ENCODE measurements around the gene RYR2.
"Not testable (repeated sequence)": the region's sequence is repeated elsewhere in the genome, so short reads cannot be mapped to it uniquely, and the experiment has no call there.

Gene RYR2

DNA sequence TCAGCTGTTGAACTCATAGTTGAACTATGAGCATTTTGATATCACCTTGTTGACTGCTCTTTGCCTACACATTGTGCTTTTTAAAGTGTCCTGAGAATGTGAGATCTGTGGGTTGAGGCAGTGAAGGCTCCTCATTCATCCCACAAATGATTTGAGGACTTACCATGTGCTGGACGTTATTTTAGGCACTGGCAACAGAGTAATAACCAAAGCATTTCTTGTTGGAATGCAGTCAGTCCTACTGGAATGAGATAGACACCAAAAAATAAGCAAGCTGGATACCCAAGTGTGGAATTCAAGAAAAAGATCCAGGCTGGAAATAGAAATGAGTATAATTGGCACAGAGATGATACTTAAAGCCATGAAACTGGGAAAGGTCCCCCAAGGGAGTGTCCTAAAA lies 775.3 kb downstream of the RYR2 start:
- no peak for FAIRE-seq

DNA sequence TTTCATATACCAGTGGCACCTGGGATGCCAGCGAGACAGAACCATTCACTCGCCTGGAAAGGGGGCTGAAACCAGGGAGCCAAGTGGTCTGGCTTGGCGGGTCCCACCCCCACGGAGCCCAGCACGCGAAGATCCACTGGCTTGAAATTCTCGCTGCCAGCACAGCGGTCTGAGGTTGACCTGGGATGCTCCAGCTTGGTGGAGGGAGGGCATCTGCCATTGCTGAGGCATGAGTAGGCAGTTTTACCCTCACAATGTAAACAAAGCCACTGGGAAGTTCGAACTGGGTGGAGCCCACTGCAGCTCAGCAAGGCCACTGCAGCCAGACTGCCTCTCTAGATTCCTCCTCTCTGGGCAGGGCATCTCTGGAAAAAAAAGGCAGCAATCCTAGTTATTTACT lies 778.6 kb downstream of the RYR2 start:
- FAIRE-seq = not testable (repeated sequence)

DNA sequence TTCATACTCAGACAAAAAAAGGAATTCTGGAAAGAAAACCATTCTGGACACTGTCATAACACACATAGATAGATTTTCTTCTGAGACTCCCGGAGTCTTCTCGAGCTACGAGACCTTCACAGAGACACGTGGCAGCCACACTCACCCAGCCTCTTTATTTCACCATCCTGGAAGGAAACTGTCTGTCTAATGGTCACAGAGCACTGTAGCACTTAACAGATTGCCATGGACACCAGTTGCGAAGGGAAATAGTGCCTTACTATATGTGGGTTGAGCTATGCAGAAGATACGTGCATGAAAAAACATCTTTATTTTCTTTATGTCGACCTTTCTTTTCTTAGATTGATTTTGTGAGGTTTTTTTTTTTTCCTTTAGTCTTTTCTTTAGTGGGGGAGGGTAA lies 790.9 kb downstream of the RYR2 start:
- FAIRE-seq = no peak

DNA sequence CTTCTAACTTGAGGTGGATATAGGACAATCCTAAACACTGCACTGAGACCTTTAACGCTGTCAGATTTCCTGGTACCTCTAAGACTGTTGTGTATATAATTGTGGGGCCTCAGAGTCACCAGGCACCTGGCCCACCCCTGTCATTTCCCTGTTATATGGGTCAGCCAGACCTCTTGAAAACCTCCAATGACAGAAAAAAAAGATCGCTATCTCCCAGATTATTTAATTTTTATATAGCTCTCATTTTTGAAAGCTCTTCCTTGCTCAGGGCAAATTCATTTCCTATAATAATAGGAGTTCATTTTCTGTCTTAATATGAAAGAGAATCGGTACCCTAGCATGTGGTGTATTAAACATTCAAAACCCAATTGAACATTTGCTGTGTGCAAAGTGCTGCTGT lies 792.1 kb downstream of the RYR2 start:
- no peak for FAIRE-seq

DNA sequence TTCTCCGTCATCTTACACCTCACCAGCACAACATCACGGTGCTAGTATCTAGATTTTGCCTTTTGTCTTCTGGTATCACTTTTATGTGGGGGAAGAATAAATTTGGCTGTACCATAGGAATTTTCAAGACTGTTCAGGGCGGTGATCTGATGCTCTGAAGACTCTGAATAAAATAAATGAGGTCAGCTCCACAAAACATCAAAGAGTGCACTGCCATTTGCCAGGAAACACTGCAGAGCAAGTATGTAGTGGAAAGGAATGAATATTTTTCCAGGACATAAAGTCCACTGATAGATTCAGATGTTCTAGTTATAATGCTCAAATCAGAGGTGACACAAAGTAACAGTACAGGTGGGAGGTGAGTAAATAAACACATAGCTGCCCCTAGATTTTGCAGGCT lies 792.5 kb downstream of the RYR2 start:
- FAIRE-seq = no peak

DNA sequence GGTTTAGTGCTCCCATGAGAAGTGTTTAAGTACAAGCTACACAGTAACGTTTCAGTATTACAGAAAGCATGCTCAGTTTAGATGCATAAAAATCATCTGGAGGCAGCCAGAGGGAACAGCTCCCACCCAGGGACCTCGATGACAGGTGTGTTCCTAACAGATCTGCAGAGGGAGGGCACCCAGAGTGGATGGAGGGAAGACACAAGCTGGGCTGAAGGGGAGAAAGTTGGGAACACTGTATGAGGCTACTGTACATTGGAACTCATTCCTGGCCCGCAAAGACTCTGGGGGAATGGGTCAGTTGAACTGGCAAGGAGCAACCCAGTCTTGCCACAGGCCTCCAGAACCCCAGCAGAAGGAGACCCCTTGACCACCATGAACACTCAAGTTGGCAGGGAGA lies 796.3 kb downstream of the RYR2 start:
- no peak for FAIRE-seq

DNA sequence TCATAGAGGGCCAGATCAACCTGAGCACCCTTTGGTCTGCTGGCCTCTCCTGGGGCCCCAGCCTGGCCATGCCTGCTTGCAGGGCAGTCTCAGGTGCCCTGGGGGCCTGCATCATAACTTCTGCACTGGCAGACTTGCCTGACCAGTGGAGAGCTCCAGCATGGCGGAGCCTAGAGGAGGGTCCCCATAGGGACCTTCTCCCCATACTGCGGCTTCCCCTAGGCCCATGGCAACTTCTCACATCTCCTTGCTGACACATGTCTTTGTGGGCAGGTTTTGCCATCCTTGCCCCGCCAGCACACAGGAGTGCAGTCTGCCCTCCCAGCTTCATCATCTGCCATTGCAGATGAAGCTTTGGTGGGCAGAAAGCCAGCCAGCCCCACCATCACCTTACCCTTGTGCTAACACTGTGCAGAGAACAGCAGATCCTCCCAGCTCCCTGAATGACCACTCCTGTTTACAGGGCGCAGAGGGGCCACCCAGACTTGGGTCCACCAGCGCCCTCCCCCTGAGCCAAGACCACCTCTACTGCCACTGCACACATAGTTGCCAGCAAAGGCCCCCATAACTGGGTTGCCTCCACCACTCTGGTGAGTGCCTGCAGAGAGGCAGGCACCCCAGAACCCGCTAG lies 797.0 kb downstream of the RYR2 start:
- no peak for FAIRE-seq

DNA sequence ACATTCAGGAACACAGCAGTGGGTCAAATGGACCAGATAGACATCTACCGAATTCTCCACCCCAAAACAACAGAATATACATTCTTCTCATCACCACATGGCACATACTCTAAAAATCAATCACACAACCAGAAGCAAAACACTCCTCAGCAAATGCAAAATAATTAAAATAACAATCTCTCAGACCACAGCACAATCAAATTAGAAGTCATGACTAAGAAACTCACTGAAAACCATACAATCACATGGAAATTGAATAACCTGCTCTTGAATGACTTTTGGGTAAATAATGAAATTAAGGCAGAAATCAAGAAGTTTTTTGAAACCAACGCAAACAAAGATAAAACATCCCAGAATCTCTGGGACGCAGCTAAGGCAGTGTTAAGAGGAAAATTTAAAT lies 799.5 kb downstream of the RYR2 start:
- no peak for FAIRE-seq

DNA sequence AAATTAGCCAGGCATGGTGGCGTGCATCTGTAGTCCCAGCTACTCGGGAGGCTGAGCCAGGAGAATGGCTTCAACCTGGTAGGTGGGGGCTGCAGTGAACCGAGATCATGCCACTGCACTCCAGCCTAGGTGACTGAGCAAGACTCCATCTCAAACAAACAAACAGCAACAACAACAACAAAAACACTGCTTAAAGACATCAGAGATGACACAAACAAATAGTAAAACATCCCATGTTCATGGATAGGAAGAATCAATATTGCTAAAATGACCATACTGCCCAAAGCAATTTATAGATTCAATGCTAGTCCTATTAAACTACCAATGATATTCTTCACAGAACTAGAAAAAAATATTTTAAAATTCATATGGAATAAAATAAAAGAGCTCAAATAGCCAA lies 801.5 kb downstream of the RYR2 start:
- FAIRE-seq = not testable (repeated sequence)

DNA sequence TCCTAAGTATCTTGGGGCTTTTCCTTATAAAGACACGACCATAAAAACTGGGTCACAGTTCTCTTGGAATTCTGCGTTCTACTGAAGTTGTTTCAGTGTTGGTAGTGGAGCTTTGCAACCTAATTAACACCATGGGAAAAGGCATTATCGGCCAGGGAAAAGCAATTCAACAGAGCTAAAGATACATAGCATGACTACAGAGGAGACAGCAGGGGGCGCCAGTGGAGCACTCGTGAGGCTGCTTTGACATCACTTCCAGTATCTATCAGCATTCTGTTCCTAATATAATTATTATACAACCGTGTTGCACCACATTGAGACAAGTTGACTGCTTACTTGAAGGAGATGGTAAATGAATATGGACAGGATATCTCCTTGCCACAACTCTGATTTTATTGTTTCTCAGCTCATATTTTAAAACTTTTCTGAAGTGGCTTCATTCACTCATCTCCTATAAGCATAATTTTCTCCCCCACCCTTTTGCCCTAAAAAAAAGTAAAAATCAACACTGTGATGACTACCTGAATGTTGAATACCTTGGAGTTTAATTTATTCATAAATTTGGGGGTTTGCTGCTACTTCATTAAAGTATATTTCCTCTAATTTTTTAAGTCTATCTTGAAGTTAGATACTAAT lies 809.3 kb downstream of the RYR2 start:
- FAIRE-seq = no peak

DNA sequence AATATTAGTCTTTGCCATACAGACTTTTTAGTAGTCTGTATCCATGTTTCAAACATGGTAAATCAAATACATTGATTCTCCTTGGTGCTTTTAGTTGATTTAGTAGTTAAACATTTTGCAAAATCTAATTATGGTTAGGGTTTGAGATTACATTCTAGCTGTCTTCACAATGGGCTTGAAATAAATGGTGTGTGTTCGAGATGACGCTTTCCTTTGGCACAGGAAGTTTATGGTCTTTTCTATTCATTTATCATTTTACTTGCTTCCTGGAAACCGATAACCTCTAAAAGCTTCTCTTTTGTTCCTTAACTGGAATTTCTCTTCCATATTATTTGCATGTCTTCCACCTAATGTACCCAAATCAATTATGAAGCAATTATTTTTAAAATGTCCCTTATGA lies 810.4 kb downstream of the RYR2 start:
- no peak for FAIRE-seq

DNA sequence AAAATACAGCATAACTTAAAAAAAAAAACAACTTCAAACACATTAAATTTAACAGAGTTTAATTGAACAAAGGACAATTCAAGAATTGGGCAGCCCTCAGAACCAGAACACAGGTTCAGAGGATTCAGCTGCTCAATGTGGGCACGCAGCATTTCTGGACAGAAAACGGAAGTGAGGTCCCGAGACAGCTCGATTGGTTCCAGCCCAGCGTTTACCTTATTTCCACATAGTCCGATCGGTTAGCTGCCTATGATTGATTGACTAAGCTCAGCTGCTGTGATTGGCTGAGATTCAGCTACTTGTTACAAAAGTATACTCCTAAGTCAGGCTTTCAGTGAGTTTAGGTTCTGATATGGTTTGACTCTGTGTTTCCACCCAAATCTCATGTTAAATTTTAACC lies 815.5 kb downstream of the RYR2 start:
- FAIRE-seq = no peak

DNA sequence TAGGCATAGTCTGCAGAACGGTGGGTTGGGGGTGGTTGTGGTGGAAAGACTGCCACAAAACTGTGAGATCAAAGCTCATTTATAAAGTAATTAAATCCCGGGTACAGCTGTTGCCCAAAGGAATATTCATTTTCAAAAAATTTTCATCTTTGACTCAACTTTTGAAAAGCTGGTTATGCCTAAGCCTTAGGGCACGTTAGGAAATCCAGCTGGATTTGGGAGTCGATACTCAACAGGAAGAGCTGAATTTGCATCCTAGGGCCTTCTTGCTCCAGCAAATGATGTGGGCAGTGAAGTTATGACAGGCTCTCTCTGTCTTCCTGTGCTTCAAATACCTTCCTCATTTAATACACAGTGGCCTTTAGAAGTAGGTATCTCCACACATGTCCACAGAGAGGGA lies 817.0 kb downstream of the RYR2 start:
- no peak for FAIRE-seq

DNA sequence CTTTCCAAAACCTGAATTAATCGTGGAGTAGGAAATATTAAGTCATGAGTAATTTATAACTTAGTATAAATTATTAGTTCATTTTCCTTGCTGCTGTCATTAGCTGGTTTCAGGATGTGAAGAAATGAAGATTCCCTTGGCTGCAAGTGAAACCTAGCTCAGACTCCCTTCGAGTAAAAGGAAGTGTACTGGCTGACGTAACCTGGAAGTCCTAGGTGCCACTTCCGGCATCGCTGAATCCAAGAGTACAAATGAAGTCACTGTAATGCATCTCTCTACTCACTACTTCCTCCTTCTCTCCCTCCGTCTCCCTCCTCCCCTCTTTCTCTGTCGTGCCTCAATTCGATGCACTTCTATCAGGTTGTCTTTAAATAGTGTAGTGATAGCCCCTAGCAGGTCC lies 820.0 kb downstream of the RYR2 start:
- FAIRE-seq = no peak

DNA sequence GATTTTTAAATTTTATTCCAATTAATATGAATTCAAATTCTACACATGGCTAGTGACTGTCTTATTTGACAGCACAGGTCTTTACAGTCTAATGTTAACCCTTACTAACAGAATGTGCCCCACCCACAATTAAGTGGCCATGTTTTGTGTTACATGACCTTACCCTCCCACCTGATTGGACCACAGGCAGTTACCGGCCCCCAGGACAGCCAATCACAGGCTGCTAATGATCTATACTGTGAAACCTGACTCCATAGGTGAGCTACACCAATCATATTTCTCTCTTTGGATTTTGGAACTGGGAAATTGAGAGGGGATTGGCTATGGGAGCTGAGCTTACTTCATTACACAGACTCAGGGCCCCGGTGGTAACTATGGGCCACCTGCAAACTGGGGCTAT lies 821.2 kb downstream of the RYR2 start:
- no peak for FAIRE-seq

DNA sequence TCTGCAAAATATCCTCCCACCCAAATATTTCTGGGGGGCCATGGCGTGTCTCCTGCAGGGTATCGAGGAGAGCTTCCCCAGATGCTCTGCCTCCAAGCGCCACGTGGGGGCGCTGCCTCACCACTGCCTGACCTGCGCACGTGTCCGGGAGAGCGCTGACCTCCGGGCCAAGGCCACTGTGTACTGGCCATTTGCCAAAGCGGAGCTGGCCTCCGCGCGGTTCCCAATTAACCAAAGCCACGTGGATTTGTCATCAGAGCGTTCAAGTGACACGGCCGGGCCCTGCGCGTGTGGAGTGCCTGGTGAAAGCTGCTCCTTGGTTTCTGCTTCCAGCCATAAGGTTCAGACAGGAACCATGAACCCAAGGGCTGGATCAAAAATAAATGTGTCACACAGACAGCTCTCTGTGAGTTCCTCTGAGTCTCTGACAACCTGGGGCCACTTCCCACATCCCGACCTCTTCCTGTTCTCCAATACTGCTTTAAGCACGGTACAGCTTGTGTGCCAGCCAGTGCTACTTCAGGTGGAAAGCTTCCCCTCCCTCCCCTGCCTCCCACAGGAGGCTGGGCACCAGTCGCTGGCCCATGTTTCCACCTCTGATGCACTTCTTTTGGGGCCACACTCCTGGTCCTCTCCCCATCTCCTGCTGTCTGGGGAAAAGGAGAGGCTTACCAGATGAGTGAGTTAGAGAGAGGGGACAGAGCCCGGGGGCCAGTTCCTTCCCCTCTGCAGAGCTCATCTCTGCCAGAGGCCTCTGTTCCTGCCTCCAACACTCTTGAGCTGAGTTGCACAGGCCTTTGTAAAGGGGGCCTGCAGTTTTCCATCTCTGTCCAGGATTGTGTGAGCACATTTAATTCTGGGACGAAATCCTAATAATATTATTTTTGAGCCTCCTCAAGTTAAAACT lies 822.6 kb downstream of the RYR2 start:
- no peak for FAIRE-seq

DNA sequence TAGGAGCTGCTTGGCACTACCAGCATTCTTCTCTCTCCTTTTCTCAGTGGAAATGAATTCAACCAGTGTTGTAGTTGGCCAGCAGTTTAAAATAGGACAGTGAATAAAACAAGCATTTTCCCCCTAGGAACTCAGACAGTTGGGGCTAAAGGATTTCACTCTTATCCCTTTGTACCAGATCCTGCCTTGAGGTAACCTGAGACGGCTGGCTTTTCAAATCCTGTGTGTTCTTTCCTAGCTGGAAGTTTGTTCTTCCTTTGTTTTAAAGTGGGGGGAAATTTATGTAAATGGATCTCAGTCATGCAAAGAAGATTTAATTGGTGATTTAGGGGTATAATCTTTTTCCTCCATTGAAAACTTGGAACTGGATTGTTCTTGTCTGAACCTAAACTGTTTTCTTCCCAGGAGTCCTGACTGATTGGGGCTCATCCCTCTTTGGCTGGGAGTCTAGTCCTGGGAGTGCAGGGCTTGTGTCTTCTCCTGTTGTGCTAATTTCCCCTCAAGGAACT lies 825.5 kb downstream of the RYR2 start:
- FAIRE-seq = no peak

DNA sequence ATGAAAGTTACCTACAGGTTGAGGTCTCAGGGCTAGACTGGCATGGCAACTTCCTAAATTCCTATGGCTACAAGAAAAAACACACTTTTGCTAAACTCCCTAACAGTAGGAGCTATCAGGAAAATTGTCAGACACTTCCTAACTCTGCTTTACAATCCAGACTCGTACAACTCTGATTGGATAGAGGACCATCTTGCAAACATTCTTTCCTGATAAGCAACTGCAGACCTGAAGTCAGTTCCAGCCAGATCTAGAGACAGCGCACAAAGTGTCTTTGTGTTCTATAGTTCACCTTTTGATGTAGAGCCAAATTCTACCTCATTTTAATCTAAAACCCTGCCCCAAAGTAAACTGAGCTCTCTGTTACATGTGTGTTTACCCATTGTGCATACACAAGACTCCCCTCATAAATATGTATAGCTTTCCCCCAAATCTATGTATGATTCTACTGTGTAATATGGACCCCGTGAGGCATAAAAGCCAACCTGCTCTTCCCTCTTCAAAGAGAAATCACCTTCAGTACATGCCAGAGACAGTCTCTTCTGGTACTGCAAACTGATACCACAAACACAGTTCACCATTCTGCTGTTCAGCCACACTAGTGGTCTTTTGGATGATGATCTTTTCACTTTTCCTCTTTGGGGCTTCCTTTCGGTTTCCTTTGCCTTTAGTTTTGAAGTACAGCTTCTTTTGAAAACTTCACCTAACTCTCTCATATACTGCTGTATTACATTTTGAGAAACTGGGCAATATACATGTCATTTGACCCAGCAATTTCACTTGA lies 827.0 kb downstream of the RYR2 start:
- FAIRE-seq = no peak

DNA sequence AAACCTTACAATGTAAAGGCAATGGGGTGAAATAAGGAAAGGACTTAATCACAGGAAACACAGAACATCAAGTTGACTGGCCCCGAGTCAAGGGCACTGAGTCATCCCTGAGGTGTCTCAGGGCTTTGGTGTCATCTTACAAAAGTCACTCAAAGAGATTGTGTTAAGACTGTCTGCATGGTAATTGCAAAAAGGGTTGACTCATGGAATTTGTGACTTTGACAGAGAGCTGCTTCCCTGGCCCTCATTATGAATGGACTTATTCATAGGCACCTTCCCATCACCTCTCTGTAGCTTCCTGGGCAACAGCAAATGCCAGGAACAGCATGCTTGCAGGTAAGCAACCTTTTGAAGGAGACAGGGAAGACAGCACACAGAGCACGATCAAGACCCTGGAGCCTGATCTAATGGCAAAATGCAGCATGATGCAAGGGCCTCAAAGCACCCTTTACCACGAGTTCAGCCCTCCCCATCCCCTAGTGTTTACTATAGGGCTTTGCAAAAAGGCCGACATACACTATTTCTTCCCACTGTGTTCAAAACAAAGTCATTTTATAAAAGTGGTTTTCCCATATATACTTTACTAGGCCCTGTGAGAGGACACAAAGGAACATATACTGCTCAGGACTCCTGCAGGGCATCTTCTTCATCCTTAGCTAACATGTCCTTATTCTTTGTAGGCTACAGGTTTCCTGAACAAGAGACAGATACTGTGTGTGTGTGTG lies 831.7 kb downstream of the RYR2 start:
- FAIRE-seq = no peak

DNA sequence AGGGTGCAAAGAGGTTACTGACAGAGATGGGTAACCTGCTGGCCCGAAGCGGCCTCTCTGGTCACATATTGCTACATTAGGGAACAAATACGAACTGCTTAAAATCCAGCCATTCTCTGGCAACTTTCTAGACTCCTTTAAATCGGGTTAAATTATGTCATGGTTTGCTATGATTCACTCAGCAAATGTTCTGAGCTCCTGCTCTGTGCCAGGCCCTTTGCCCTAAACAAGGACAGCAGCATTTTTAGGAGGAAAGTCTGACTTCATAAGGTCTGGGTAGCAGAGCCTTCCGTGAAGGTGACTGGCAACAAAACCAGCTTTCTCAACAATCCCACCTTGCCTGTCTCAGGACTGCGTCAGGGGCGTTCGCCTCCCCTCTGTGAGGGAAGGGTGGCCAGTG lies 833.3 kb downstream of the RYR2 start:
- no peak for FAIRE-seq

DNA sequence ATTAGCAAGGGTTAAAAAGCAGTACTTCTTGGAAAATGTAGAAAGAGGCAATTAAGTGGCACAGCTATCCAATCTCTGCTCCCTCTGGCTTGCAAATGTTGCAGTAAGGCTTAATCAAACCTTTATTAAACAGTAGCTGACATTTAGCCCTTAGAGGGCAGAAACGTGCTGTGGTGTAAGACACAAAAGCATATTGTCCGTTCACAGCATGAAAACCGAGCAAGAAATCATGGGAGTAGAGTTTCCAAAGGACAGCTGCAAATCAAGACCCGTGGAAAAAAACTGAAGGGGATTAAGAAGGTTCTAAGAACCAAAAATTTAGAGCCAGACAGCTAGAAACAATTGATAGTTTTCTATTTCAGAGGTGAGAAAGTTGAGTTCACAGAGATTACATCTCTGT lies 835.6 kb downstream of the RYR2 start:
- FAIRE-seq = no peak

DNA sequence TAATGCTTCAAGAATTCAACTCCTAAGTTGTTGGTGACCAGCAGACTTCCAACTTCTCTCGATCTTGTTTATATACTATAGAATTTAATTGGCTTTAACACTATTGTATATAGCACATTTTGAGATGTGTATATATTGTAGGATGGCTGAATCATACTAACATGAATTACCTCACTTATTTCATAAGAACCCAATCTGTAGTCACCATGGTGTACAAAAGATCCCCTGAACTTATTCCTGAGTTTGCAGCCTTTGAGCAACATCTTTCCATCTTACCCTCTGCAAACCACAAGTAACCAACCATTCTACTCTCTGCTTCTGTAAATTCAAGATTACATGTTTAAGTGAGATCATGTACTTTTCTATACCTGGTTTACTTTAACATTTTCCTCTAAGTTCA lies 836.4 kb downstream of the RYR2 start:
- no peak for FAIRE-seq
